GM18519 (cell line): ENCODE data around the gene MCRIP2.
A peak's percentile ranks its signal among the peaks of the same experiment; 100 is the strongest.
"Not testable (repeated sequence)": the region's sequence is repeated elsewhere in the genome, so short reads cannot be mapped to it uniquely, and the experiment has no call there.

Source experiments
- ATAC-seq: cut with Tn5 transposase; IDR thresholded peaks from one replicate; pipeline ENCODE4 v1.9.1; 2021; ENCODE audit warnings: mild to moderate bottlenecking, moderate library complexity; ENCODE audit not compliant: unreplicated experiment, low FRiP score

MCRIP2 gene, protein sequence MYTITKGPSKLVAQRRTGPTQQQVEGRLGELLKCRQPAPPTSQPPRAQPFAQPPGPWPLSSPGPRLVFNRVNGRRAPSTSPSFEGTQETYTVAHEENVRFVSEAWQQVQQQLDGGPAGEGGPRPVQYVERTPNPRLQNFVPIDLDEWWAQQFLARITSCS

DNA sequence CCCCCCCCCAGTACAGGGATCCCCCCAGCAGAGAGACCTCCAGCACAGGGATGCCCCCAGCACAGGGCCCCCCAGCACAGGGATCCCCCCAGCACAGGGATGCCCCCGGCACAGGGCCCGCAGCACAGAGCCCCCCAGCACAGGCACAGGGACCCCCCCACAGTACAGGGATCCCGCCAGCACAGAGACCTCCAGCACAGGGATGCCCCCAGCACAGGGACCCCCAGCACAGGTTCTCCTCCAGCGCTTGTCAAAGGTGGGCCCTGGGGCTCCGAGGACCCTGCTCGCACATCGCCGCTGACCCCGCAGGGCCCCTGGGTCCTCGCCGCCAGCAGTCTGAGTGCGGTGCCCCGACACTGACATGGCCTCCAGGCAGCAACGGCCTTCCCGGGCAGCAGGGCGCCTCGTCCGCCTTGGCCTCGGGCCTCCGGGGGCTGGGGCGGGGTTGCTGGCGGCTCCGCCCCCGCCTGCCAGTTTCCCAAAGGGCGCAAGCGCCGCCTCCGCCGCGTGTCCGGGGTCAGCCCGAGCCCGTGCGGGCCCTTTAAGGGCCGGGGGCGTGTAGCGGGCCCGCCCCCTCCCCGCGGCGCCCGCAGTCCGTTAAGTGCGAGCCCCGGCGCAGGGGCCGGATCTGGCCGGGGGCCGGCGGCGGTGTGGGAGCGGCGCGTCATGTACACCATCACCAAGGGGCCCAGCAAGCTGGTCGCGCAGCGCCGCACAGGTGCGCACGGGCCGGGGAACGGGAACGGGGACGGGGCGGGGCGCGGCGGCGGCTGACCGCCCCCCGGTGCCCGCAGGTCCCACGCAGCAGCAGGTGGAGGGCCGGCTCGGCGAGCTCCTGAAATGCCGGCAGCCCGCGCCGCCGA is at the start of gene MCRIP2:
TSS of gene MCRIP2 (plus strand) at position 503 of the 863 bp plus-strand sequence. CDS start at position 667, 164 bp downstream.
- ATAC-seq, result peak; percentile 30

DNA sequence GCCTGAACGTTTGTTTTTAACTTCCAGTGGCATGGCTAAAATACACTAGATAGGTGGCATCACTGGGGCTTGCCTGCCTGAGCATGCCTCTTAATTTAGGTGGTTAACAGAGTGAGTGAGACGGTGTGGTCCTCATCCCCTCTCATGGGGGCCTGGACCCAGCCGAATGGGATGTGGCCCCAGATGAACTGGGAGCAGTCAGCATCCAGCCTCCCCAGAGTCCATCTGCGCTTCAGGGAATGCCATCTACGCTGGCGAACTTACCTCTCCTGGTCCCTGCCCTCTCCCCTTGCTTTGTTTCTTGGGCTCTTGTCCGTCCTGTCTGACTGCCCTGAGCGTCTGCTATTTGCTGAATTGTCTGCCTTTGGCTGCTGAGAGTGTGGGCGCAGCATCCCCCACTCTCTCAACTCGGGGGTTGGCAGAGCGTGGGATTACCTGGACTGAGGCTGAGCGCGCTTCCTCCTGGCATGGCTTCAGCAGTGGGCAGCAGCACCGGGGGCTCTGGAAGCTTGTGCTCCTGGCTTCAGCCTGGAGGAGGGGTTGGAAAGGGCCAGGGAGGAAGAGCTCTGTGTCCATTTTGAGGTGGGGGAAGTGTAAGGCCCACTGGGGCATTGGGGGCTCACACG is 49.6 kb upstream of the MCRIP2 start:
- ATAC-seq, result no peak

DNA sequence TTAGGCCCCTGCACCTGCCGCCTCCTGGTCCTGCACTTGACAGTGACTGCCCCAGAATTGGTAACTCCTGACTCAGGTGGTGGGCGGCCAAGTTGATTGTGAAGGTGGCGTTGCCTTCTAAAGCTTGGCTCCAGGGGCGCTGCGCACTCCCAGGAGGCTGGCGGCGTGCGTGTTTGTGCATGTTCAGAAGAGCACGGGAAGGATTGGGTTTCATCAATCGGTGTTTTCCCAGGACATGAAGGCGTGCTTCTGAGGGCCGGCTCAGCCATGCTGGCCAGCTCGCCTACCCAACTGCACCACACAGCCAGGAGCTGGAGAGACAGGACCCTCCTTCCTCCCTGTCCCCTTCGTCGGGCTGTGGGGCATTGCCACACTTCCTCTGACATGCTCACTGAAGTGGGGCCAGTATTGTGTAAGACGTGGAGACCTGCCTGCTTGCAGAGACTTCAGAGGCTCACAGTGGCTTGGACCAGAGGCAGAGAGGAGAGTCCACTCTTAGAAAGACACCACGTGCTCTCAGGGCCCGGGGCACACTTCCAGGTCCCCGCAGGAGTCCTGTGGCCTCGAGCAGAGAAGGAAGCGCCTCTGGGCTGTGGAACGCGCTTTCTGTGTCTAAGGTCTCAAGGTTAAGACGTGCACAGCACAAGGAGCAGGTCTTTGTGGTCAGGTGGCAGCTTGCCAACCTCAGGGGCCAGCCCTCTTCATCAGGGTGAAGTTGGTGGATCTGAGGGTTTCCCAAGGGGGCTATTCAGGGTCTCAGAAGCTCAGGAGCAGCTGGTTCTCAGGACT is 48.9 kb upstream of the MCRIP2 start:
- no peak for ATAC-seq

DNA sequence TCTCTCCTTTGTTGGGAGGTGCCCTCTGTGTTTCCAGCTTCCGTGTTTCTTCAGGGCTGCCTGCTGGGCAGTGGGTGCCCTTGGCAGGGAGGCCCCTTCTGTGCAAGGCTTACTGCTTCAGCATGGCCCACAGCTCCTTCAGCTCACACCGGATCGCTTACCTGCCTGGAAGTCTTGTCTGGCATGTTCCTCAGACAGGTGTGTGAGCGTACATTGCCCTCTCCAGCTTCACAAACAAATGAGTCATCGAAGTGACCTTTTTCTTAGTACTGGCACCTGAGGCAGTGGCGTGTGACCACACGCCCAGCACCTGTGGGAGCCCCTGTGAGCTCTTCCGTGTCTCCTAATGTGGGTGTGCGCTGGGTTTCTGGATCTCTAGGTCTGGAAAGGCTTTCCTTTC is 48.2 kb upstream of the MCRIP2 start:
- no peak for ATAC-seq

DNA sequence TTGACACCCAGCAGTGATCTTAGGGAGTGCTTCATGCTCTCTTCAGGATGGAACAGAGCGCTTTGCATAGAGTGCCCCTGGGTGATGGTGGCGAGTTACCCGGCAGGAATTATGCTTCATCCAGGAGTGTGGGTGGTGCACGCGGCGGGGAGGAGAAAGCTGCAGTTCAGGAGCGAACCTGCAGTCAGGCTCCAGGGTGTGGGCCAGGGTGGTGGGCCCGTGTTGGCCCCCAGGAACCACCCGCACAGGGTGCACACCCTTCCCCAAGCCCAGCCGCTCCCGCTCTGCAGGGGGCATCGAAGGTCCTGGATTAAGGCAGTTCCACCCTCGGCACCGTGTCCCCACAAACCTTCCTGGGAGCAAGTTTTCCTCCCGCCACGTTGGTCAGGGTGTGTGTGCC is 47.8 kb upstream of the MCRIP2 start:
- ATAC-seq, result no peak

DNA sequence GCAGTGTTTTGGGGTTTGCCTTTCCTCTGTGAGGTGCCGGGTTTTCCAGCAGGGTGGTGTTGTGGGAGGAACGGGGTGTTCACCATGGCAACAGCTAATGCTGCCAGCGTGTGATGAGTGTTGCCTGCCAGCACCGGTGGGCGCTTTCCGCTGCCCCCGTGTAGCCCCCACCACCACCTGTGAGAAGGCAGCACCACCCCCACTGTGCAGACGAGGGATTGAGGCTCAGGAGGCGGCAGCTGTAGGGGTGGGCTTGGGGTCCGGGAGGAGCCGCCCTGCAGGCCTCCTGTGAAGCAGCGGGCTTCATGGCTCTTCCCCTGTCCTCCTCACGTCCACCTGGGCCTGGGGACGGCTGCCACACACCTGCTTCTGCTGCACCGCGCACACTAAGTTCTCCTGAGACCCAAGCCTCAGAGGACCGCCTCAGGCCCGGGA is 46.5 kb upstream of the MCRIP2 start:
- ATAC-seq, result no peak

DNA sequence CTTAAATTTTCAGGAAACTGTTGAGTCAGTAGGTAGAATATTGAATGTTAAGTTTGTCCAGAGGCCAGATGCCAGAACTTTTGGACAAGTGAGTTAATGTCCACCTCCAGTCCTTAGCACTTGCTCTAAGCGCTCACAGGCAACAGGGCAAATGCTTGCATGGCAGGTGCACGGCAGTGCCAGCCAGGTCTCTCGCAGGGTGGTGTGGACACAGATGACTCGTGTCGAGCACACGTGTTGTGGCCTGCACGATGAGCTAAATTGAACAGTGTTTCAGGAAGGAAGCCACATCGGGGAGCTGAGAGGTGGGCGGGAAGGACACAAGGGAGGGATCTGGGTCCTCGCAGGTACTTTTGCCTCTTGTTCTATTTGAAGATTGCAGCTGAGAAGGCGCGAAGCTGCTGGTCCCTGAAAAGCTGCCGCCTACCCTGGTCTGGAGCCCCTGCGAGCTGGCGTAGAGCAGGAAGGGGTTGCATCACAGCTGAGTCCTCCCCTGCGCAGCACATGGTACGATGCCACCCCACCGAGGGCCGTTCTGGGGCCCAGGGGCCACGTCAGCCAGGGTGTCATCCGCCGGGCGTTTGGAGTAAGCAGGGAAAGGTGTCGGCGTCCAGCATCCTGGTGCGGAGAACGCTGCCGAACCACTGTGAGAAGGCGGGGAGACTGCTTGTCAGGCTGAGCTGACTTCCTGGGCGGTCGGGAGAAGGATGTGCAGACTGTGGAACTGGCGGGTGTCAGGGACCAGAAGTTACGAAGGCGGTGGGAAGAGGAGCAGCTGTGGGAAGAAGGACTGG is 45.5 kb upstream of the MCRIP2 start:
- ATAC-seq, result no peak

DNA sequence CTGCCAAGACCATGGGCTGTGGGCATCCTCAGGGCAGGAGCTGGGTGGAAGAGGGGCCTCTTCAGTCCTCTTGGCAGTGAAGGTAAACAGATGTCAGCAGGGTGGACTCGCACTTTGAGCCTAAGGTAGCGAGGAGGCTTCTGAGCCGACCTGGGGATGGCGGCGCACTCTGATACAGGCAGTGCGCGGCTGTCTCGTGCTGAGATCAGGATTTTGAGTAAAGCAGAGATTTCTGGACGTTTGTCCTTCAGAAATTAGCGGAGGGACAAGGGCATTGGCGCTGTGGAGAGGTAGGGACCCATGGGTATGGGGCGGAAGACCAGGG is 44.9 kb upstream of the MCRIP2 start:
- no peak for ATAC-seq

DNA sequence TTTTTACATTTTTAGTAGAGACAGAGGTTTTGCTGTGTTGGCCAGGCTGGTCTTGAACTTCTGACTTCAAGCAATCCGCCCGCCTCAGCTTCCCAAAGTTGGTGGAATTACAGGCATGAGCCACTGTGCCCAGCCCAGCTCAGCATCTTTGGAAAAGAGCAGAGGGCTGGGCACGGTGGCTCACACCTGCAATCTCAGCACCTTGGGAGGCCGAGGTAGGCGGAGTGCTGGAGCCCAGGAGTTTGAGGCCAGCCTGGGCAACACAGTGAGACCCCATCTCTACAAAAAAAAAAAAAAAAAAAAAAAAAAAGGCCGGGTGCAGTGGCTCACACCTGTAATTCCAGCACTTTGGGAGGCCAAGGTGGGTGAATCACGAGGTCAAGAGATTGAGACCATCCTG is 44.0 kb upstream of the MCRIP2 start:
- not testable (repeated sequence) for ATAC-seq

DNA sequence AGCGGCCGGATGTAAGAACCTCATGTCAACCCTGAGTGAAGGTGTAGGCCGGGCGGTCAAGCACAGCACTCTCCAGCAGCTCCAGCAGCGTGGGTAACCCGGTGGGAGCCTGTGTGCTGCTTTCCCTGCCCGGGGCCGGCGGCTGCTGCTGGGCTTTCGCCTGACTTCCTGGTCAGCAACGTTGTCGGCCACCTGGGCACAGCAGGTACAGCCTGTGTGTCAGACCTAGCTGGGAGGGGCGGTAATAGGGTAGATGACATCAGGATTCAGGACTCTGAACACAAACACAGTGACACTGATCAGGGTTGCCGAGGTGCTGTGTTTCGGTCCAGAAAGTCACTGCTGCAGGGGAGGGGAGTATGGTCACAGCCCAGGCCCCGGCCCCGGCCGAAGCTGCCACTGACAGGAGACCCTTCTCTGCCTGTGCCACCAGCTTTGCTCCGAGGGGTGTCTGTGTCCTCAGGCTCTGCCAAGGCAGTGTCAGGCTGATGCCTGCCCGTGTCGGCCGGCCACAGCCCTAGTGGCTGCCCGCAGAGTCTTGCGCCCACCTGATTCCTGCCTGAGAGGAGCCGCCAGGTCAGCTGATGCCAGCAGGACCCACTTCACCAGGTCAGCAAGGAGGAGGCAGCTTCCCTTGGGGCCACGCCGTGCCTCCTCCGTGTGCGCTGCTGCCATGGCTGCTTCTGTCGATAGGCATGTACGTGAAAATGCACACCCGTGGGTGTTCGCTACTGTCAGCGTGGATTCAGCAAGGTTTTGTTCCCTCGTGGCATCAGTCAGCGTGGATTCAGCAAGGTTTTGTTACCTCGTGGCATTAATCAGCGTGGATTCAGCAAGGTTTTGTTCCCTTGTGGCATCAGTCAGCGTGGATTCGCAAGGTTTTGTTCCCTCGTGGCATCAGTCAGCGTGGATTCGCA is 42.5 kb upstream of the MCRIP2 start:
- no peak for ATAC-seq

DNA sequence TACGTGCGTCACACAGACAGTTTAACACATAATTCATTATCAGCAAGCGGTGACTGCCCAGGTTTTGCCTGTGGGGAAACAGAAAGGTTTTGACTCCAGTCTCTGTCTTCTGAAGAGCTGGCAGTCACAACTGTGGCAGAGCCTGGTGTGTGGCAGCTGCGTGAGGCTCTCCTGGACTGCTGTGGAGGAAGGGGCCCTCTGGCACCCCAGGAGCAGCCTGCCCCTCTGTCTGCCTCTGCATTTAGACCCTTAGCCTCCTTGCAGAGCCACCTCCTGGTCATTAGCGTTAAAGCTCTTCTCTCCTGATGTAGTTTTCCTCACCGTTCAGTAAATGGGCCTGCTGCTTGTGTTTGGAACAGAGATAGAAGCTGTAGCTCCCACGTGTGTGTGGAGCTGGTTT is 40.8 kb upstream of the MCRIP2 start:
- no peak for ATAC-seq

DNA sequence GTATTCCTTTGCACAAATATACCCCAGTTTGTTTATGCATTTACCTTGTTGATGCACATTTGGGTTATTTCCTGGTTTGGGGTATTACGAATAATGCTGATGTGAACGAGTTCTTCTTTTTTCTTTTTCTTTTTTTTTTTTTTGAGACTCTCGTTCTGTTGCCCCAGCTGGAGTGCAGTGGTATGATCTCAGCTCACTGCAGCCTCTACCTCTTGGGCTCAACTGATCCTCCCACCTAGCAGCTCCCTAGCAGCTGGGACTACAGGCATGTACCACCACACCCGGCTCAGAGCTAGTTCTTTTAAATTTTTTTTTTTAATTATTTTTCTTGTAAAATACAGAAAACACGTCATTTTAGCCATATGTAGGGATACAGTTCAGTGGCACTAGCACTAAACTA is 37.7 kb upstream of the MCRIP2 start:
- ATAC-seq, result no peak

DNA sequence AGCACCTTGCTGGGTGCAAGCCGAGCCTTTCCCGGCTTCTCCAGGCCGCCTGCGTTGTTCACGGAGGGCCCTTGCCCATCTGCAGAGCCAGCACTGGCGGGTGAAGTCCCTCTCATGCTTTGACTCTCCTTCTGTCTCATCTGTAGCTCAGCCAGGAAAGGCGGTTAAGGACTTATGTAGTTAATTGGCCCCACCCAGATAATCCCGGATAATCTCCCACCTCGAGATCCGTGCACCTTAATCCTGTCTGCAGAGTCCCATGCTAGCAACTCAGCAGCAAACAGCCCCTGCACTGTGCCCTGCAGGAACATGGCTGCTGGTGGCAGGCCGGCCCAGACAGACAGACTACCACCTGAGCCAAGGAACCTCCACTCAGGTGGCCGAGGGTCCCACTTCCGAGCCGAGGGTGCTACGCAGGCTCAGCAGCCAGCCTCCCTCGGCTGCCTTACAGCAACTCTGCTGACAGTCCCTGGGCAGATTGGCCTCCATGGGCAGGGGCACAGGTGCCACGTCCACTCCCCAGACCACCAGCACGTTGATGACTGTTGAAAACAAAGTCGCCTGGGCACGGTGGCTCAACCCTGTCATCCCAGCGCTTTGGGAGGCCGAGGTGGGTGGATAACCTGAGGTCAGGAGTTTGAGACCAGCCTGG is 34.8 kb upstream of the MCRIP2 start:
- no peak for ATAC-seq

DNA sequence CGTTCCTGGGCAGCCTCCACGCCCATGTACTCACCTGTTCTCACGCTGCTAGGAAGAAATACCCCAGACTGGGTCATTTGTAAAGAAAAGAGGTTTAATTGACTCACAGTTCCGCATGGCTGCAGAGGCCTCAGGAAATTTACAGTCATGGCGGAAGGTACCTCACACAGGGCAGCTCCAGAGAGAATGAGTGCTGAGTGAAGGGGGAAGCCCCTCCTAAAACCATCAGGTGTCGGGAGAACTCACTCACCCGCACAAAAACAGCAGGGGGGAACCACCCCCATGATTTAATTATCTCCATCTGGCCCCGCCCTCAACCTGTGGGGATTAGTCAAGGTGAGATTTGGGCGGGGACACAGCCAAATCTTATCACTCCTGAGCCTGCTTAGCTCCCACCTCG is 33.6 kb upstream of the MCRIP2 start:
- no peak for ATAC-seq

DNA sequence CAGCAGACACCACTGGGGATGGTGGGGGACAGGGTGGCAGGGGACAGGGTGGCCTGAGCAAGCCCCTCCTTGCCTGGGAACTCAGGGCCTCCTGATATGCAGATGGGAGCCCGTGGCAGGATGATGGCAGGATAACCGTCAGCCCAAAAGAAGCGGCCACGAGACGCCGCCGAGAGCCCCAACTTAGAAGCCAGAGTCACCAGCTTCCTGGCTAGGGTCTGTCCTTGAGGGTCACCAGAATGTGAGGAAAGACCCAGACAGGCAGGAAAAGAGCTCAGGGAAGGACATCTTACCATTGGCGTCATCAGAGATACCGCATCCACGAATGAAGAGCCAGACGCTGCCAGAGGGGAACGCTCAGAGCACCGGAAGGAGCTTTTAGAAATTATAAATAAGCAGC is 32.3 kb upstream of the MCRIP2 start:
- no peak for ATAC-seq

DNA sequence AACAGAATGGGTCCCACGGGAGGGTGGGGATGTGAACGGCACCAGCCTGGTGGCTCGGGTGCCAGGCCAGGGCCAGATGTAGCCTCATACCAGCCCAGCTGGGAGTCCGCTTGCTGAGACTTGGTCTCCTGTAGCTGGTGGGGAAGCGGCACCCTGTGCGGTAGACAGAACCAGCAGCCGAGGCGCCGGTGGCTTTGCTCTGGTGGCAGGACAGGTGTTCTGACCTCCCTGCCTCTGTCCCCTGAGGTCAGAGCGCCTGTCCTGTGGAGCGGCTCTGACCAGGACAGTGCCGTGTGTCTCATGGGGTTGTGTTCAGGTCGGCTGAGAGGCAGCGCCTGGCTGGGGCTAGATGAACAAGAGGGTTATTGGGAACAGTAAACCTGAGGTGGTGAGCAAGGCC is 31.6 kb upstream of the MCRIP2 start:
- no peak for ATAC-seq

DNA sequence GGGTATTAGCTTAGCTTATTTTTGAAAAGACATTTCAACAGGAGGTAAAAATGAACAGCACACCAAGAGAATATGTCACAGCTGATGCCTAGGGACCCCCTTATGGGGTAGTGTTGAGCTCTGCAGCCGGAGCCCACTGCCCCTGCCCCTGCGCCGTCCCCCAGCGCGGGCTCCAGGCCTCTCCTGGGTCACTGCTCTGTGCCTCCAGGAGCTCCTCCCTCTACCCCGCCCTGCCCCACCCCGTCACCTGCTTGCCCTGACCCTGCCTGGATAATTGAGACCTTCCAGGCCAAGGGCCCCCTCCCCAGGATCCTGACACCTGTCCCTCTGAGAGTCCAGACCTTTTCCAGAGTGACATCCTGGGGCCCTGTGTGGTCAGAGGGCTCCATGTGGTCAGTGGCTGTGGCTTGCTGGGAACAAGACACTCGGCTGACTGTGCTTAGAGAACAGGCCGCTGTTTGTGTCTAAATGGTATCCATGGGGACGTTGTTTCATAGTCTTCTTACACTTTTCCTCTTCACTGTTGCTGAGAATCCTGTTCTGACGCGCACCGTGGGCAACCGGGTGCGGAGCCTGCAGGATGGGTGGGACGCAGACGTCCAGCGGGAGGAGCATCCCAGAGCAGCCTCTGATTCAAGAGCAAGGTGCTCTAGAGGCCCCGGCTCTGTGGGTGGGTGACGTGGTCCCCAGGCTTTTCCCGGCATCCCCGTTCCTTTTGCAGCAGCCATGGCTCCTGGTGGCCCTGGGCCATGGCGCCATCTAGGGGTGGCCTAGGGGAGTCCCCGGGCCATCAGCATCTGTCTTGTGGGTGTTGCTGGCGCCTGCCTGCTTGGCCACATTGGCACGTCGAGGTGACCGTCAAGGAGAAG is 30.9 kb upstream of the MCRIP2 start:
- ATAC-seq, result no peak

DNA sequence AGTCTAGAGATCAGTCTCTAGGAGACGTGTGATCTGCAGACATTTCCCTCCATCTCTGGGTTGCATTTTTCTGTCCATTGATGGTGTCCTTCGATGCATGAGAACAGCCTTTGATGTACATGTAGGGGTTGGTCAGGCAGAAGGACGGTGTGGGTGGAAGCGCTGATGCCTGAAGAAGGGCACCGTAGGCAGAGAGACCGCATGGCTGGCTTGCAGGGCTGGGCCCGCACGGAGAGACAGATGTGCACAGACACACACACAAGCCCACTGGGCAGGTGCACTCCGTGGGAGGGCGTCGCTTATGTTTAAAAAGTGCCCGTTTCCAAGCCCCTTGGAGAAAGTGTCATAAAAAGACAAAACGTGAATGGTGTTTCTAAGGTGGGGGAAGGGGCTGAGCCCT is 26.5 kb upstream of the MCRIP2 start:
- ATAC-seq, result no peak
